GM21619 (cell line): Measurements from ENCODE around the gene INF2.

Experiments
- ATAC-seq: cut with Tn5 transposase; IDR thresholded peaks from one replicate; pipeline ENCODE4 v1.9.1; 2021; ENCODE audit not compliant: unreplicated experiment

INF2 gene

DNA sequence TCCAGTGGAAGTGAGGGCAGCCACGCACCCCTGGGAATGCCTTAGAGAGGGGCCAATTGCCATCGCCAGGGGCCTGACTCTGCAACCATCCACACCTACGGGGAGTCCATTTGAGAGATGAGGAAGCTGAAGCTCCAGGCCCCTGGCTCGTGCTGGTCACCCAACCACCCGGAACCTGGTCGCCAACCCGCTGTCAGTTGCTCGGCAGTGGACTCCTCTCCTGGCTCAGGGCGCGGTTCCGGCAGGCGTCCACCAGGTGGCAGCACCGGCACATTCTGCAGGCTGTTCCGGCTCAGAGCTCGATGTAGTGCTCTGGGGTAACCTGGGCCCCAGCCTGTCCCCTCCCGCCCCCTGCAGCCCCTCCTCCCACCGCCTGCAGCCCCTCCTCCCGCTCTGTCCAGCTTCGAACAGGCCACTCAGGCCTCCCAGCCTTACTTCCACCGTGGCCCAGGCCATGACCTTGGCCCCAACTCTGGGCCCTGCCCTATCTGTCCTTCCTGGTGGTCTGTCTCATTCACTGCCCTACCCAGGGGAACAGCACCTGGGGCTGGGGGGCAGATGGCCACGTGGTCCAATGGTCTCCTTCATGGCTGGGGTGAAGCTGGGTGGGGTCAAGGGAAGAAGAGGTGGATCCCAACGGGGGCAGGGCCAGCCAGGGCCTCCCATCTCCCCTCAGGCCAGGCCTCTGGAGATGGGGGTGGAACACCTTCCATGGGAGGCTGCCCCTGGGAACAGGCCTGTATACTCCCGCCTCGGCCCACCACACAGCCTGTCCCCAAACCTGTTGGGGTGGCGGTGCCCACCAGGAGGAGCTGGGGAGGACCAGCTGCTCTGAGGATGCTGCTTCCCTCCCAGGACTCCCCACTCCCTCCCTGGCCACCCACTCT, 79.3 kb downstream of the INF2 start:
- ATAC-seq, result peak; percentile 87

DNA sequence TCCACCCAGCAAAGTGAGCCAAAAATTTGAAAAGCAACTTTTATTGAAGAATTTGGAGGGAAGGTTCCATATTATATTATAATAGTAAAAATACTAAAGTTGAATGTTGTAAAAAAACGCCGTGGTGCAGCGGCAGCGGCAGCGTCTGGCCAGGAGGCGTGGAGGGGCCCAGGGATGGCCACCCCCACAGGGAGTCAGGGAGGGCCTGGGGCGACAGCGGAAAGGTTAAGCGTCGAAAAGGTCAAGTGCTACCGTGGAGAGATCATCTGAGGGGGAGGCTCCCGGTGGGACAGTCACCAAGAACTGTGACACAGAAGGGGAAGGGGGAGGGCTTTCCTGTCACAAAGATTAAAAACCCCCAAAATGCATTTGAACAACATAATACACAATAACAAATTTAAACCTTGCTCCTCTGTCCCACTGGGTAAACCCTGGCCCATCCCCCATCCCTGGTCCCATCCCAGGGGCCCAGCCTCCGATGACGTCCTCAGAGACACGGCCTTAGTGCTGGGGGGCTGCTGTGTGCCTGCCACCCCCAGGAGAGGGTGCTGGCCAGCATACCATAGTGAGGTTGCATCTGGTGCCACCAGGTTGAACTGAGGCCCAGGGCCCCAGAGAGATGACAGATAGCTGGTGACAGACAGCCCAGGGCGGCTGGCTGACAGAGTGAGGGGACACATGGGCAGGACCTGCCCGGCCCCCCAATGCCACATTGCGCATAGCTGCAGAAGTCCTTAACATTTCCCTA, 80.1 kb downstream of the INF2 start:
- ATAC-seq, result no peak

DNA sequence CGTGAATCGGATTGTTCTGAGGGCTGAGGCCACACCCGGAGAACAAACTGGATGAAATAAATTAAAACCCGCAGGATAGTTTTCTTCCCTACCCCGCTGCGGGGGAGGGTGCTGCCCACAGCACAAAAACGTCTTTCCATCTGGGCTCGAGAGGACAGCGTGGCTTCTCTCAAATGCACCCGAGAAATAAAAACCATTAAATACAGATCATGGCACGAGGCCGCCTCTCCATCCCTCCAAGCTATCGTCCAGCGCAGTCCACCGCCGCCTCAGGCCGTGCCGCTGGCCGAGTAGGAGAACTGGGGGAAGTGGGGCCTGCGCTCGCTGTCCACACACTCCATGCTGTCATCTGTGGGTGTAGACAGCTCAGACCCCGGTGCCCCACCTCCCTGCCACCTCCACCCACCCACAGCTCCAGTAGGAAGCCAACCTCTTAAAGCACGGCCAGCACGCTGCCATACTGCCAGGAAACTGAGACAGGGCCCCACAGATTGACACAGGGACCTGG, 80.7 kb downstream of the INF2 start:
- no peak for ATAC-seq

DNA sequence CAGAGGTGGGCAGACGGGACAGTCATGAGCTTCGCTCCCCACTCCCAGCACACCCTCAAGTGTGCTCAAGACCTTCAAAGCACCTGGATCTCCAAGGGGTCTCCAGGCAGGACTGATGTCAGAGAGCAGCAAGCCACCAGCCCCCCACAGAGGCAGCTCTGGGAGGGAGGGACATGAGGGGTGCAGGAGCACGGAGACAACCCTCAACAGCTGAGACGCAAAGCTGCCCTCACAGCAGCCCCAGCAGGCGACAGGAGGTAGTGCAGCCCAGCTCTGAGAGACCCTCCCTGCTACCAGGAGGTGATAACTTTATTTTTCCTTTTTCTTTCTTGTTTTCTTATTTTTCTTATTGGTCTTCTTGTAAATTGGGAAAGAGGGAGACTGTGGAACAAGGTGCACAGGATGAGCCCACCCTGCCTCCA, 81.4 kb downstream of the INF2 start:
- no peak for ATAC-seq

DNA sequence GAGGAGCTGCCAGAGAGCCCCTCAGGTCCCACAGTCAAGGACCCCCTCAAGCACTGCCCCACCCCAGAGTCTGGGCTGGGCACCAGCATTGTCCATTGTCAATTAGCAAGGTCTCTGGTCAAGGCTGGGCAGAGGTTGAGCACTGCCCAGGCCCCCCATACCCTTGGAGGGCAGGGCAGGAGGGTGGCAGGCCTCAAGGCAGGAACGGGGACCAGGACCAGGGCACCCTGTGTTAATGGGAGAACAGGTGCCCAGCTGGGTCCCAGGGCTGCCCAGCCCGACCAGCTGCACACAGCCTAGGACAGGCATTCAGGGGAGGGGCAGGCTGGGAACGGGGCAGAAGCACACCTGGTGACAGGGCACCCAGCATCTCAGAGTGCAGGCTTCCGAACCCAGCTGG, 82.0 kb downstream of the INF2 start:
- no peak for ATAC-seq
